HG02588 (cell line): Measurements from ENCODE around the gene CHAF1A.

Source experiments
- ATAC-seq: cut with Tn5 transposase; IDR thresholded peaks from one replicate; pipeline ENCODE4 v1.9.1; 2021; ENCODE audit warnings: mild to moderate bottlenecking, moderate library complexity; ENCODE audit not compliant: unreplicated experiment

The CHAF1A gene

DNA sequence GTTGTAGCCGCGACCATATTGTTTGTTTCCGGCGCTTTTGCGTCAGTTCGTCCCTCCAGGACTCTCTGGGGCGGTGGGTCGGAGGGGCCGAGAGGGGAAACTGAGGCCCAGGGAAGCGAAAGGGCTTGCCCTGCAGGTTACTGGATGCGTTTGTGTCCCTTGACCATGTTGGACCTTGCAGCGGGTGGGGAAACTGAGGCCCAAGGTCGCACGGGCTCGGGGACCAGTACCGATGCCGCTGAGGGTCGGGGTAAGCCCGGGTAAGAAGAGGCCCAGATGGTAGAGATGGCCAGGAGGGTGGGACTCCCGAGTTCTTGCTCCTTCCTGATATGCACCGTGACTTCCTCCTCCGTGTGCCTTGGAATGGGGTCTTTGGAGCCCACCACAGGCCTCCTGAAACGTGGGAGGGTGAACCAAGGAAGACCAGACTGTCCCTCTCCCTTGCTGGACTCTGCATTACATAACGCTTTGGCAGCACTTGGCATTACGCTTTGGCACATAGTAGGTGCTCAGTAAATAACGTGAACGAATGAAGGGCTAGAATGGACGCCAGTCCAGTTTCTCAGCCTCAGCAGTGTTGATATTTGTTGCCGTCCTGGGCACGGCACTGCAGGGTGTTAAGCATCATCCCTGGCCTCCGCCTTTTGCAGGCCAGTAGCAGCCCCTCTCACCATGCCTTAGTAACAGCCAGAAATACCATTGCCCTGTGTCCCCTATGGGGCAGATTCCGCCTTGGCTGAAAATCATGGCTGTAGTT is 743 bp downstream of the CHAF1A start:
- ATAC-seq, result no peak

- ATAC-seq, result no peak
These were observed 3.5 kb downstream of the CHAF1A start for GRCh38 chr19:4405977-4406376.

DNA sequence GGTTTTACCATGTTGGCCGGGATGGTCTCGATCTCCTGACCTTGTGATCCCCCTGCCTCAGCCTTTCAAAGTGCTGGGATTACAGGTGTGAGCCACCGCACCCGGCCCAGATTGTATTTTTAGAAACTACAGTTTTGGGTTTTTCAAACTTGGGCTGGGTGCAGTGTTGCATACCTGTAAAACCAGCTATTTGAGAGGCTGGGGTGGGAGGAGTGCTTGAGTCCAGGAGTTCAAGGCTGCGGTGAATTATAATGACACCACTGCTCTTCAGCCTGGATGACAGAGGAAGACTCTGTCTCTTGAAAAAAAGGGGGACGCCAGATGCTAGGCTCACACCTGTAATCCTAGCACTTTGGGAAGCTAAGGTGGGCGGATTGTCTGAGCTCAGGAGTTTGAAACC is 4.2 kb downstream of the CHAF1A start:
- ATAC-seq, result no peak

DNA sequence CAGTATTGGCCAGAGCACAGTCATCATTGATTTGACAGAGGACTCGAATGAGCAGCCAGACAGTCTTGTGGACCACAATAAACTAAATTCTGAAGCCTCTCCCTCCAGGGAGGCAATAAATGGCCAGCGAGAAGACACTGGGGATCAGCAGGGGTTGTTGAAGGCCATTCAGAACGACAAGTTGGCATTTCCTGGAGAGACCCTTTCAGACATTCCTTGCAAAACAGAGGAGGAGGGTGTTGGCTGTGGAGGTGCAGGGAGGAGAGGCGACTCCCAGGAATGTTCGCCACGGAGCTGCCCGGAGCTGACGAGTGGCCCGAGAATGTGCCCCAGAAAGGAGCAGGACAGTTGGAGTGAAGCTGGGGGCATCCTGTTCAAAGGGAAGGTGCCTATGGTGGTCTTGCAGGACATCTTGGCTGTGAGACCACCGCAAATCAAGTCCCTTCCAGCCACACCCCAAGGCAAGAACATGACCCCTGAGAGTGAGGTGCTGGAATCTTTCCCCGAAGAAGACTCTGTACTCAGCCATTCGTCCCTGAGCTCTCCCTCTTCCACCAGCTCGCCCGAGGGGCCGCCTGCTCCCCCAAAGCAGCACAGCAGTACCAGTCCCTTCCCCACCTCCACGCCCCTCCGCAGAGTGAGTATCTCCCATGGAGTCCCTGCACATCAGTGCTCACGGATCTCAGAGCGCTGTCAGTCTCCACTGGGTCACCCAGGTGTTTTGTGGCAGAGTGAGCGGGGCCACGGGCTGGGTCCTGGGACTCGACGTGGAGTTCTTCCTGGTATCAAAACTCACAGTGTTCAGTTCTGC is 6.9 kb downstream of the CHAF1A start:
- ATAC-seq, result no peak

DNA sequence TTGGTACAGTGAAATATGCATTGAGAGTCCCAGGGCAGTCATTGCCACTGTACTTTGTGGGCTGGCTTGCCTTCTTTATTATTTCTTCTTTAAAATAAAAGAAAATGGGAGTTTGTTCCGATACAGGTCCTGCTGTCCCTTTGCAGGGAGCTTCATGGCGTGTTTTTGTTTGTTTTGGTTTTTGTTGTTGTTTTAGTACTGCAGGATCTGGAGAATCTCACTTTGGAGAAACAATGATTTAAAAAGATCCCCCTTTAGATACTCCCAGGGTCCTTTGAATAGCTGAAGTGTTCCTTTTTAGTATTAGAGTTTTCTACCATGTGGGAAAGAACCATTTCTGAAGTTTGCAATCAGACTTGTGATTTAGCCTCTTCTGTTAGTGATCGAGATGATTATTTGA is 11.1 kb downstream of the CHAF1A start:
- ATAC-seq, result no peak

- ATAC-seq, result no peak
These were observed 11.8 kb downstream of the CHAF1A start for GRCh38 chr19:4414144-4414799.

- no peak for ATAC-seq
These were observed 12.4 kb downstream of the CHAF1A start for GRCh38 chr19:4414800-4415321.

GRCh38 chr19:4415352-4415751 is 12.9 kb downstream of the CHAF1A start:
- ATAC-seq, result no peak

- no peak for ATAC-seq
These were observed 13.8 kb downstream of the CHAF1A start for GRCh38 chr19:4416268-4416667.

DNA sequence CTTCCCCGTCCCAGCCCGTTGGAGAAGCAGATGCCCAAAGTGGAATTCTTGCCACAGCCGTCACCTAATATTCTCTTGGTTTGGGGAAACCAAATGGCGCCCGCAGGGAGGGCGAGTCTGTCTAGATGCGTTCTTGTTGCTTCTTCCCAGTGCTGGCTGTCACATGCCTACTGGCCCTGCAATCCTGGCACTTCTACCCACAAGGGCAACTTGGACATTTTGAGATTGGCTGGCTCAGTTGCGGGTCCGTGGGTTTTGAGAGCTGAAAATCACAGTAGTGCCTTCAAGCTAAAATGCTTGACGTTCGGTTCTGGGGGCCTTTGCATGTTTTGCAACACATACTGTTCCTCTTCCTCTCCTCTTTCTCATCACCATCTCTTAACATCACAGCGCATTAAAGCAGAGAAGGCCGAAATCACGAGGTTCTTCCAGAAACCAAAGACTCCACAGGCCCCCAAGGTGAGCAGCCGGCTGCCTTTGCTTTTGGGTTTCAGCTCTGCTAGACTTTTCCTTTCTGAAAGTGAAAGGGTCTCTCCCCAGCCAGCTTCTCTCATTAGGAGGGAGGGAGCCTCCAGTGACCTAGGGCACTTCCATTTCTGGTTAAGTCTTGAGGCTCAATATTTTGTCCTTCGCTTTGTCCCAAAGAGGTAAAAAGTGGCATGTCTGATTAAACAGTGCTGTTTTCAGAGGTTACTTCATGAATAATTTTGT is 21.1 kb downstream of the CHAF1A start:
- no peak for ATAC-seq

GRCh38 chr19:4425537-4425936 is 23.1 kb downstream of the CHAF1A start:
- ATAC-seq, result no peak

- ATAC-seq, result no peak
These were observed 26.0 kb downstream of the CHAF1A start for GRCh38 chr19:4428326-4428975.

- no peak for ATAC-seq
These were observed 26.8 kb downstream of the CHAF1A start for GRCh38 chr19:4429256-4429655.

DNA sequence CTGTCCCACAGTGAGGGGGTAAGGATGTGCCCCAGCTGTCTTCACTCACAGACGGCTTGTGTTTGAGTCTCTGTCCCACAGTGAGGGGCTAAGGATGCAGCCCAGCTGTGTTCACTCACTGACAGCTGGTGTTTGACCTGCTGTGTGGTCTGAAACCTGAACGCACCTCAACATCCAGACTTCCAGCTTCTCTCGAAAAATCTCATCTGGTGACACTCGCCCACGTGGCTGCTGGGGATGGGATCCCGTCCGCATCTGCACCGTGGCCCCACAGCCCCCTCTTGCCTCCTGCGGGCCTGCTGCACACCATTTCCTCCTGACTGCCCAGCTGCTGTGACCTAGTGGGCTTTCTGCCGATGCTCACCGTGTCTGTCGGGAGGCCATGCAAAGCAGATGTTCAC is 27.3 kb downstream of the CHAF1A start:
- no peak for ATAC-seq

GRCh38 chr19:4430760-4431159 is 28.3 kb downstream of the CHAF1A start:
- no peak for ATAC-seq

DNA sequence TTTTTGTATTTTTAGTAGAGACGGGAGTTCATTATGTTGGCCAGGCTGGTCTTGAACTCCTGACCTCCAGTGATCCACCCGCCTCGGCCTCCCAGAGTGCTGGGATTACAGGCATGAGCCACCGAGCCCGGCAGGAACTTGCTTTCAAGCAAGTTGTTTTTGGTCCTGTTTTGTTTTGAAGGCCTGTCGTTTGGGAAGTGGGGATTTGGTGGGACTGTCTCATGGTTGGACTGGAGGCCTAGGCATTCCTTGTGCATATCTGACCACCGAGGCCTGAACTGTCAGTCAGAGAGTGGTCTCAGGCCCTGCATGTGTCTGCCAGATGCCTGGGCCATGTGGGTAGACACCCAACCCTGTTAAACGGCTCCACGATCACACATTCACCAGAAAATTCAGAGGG is 28.9 kb downstream of the CHAF1A start:
- no peak for ATAC-seq

- no peak for ATAC-seq
These were observed 29.6 kb downstream of the CHAF1A start for GRCh38 chr19:4431808-4432674.

DNA sequence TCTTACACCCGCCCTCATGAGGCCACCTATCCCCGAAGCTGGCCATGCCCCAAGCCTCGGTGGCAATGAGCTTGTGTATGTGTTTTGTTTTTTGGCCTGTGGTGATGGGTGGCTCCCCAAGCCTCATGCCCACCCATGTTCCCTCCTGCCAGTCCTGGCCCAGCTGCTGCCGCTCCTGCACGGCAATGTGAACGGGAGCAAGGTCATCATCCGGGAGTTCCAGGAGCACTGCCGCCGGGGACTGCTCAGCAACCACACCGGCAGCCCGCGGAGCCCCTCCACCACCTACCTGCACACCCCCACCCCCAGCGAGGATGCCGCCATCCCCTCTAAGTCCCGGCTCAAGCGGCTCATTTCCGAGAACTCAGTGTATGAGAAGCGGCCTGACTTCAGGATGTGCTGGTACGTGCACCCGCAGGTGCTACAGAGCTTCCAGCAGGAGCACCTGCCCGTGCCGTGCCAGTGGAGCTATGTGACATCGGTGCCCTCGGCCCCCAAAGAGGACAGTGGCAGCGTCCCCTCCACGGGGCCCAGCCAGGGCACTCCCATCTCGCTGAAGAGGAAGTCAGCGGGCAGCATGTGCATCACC is 30.6 kb downstream of the CHAF1A start:
- ATAC-seq, result no peak

GRCh38 chr19:4434391-4434790 is 32.0 kb downstream of the CHAF1A start:
- no peak for ATAC-seq
